ENCODE results near the gene LRRC8E.

LRRC8E gene

DNA sequence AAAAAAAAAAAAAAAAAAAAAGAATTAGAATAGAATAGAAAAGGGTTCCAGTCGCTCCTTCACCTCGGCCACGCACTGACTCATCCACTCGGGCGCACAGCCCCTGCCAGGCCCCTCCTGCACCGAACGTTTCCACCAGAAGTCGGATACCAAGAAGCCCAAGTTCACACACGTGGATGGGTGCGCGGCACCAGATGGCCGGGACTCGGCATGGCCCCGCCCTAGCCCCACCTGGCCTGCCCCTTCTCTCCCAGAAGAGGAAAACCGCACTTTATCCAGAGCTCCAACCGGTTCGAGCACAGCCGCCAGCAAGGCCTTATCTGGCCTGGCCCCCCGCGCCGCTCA lies 20.0 kb upstream of the LRRC8E start:
- no peak for DNase-seq (ENCODE audit: low read depth)

DNA sequence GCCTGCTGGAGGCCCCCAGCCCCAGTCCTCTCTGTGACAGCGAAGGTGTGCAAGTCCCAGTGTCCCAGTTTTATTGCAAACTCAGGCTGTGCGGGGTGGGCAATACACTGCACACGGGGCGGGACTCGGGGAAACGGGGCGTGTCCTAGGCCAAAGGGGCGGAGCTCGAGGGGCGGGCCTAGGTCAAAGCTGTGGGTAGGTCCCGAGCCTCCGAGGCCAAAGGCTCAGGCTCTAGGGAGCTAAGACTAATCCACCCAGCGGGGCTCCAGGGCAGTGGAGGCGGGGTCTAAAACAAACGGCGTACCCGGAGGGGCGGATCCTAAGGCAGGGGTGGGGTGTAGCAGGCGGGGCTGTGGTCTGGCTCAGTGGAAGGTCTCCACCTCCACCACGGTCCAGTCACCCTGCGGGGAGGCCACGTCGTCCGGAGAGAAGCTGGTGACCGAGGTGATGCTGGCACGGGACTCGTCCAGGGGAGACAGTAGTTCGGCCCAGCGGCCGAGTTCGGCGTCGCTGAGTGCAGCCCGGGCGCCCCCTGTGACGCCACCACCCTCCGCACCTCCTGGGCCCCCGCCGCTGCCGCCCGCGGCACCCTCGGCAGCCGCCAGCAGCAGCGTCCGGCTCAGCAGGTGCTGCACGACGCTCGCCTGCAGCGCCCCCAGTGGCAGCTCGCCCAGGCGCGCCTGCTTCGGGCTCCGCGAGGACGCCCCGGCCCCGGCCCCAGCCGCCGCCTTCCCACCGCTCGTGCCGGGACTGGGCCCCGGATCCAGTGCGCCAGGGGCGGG lies 19.4 kb upstream of the LRRC8E start:
- DNase-seq (ENCODE audit: low read depth), result peak; percentile 55

DNA sequence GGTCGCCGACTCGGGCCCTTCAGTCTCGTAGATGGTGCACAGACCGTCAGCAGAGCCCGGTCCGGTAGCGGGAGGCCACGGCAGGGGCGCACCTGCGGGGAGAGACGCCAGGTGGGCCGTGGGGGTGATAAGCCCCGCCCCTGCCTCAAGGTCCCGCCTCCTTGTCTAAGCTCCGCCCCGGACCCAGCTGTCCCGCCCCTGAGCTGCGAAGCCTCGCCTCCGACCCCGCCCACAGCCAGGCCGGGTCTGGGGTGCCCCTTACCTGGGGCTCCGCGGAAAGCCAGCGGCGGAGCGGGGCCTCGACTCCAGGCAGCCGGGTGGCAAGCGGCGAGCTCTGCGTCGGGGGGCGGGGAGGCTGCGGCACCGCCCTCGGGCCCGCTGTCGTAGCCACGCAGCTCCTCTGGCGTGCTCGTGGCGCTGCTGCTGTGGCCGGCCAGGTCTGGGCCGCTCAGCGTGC lies 18.8 kb upstream of the LRRC8E start:
- DNase-seq (ENCODE audit: low read depth), result peak; percentile 35

GRCh38 chr19:7869910-7870511 lies 18.3 kb upstream of the LRRC8E start:
- no peak for DNase-seq (ENCODE audit: low read depth)

- DNase-seq (ENCODE audit: low read depth), result peak; percentile 43
These were observed 17.5 kb upstream of the LRRC8E start for GRCh38 chr19:7870571-7871436.

DNA sequence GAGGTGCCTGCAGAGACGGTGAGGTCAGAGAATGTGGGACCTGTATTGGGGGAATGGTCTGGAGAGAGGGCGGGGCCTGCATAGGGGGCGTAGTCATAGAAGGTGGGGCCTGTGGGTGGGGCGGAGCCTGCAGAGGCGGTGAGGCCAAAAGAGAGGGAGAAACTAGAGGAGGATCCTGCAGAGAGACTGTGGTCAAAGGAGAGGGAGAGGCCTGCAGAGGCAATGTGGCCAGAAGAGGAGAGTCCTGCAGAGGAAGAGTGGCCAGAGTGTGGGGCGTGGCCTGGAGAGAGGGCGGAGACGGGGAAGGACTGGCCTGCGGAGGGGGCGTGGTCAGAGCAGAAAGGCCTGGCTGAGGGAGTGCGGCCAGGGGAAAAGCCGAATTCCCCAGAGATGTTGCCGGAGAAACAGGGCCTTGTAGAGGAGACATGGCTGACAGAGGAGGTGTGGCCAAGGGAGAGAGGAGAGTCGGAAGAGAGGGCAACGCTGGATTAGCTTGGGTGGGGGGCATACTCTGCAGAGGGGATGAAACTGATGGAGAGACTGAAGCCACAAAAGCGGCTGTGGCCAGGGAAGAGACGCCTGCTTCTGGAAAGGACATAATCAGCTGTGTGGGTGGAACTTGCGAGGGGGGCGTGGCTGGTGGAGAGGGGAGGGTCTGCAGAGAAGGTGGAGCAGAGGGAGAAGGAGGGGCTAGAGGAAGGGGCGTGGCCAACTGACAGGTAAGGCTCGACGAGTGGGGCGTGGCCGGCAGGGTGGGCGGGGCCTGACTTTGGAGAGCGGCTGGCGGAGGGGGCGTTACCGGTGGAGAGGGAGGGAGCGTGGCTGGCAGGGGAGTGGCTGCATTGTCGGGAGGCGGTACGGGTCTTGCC lies 16.6 kb upstream of the LRRC8E start:
- DNase-seq (ENCODE audit: low read depth), result peak; percentile 92

DNA sequence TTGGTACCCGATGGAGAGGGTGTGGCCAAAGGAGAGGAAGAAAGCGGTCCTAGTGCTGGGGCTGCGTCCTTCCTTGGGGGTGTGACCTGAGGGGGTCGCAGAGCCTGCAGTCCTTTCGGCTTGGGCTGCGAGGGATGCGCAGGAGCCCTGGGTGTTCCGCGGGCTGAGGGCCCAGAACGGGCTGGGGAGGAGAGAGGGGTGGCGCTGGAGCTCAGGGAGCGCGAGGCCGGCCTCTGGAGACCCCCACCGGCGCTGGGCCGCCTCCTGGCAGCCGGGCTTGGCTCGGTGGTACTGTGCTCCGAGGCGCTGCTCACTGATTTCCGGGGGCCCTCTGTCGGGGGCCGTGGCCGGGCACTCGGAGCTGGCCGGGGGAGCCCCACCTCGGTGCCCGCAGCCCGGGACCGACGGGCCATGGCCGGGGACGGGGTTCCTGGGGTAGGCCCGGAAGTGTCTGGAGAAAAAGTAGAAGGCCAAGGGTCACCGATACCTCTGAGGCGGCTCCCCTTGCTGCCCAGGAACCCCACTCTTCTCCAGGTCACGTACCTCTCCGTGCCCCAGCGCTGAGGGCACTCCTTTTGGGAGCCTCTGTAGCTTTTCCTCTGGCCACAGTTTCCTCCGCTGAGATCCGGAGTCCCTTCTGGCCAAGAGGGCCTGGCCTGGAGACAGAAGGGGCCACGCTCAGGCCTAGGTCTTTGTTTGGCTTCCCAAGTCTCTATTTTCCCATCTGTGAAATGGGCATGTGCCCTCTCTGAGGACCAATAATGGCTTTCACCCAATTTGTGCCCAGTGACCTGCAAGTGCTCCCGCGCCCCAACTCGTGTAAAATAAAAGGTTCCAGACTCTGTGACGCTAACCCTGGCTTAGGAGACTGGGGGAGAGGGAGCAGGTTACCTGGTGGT lies 15.8 kb upstream of the LRRC8E start:
- DNase-seq (ENCODE audit: low read depth), result no peak

- no peak for DNase-seq (ENCODE audit: low read depth)
These were observed 14.8 kb upstream of the LRRC8E start for GRCh38 chr19:7873304-7874075.

DNA sequence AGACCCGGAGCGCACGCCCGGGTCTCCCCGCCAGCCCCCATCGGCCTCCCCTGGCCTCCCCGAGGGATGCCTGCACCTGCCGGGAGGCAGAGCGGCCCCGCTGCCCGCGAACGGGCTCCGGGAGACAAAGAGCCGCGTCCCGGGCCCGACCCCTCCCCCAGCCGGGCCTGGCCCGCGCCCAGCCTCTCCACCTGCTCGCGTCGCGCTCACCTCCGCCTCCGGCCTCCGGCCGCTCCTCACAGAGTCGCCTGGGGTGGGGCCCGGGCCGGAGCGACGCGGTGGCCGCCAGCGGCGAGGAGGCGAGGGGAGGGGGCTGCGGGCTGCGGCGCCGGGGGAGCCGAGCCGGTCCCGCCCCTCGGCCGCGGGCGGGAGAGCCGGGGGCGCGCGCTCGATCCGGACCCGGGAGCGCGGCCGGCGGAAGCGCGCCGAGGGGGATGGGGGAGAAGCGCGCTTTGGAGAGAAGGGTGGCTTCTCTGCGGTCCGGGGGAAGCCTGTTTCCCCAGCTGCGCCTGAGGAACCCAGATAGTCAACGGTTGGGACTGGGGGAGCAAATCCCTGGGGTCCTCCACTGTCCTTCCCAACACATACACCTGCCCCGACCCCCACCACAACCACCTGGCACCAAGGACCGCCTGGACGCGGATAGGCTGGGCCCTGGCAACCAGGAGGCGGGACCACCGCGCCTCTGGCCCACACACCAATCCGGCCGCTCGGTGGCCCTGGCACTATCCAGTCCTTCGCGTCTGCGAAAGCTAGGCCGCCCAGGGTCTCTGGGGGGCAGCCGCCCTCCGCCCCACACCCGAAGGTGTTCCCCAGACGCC lies 14.0 kb upstream of the LRRC8E start, which contains the start of gene PRR36:
TSS of gene PRR36 (minus strand) at position 315 of the 821 bp plus-strand sequence. CDS start 701 bp downstream, outside the sequence.
- DNase-seq (ENCODE audit: low read depth), result no peak

DNA sequence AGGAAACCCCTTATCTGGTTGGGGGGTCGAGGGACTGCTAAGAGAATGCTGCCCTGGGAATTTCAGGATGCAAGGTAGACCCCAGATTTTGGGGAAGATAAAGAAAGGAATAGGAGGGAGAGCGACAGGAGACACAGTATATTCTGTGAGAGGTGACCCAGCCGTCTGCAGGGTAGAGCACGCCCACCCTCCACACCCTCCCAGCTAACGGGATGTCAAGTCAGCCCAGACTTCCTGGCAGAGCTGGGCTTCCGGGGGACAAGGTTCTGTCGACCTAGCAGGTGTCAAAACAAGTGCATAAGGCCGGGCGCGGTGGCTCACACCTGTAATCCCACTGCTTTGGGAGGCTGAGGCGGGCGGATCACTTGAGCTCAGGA lies 13.4 kb upstream of the LRRC8E start:
- no peak for DNase-seq (ENCODE audit: low read depth)

GRCh38 chr19:7877249-7877836 lies 11.0 kb upstream of the LRRC8E start:
- no peak for DNase-seq (ENCODE audit: low read depth)

DNA sequence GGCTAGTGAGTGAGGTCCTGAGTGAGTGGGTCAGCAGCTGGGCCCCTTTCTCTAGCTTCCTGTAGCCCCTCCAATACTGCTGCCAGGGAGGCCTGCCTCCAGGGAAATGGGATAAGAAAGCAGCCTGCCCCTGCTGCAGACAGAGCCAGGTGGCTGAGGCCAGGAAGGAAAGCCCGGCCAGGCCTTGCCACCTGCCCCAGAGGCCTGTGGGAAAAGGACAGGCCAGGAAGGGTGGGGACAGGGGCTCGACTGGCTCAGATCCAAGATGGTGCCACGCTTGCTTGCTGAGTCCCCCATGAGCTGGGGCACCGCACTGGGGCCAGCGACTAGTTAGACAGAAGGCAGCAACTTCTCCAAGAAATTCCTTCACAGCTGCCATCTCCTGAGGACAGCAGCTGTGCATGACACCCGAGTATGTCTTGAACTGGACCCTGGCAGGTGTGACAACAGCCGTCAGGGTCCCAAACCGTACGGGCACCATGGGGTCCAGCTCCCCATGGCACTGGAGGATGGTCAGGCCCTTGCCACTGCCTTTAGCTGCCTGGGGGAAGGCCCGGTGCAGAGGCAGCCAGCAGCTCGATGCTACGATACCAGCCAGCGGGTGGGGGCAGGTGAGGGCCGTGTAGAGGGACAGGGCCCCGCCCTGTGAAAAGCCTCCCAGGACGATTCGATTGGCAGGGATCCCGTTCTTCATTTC lies 9.1 kb upstream of the LRRC8E start:
- DNase-seq (ENCODE audit: low read depth), result no peak

DNA sequence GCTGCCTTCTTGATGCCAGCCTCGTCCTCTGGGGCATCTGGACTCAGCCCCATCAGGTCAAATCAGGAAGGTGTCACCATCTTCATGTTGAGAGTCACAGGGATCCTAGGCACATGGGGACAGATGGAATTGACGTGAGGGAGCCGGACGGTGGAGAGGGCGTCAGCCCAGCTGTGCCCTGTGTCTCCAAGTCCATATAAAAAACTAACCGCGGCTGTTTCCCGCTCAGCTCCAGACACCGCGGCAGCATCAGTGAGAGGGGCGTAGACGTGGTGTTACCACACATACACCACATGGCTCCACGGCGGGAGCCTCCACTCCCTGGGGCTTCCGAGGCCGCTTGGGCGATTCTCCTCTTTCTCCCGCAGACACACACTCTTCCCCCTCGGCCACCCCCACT lies 8.5 kb upstream of the LRRC8E start:
- no peak for DNase-seq (ENCODE audit: low read depth)

DNA sequence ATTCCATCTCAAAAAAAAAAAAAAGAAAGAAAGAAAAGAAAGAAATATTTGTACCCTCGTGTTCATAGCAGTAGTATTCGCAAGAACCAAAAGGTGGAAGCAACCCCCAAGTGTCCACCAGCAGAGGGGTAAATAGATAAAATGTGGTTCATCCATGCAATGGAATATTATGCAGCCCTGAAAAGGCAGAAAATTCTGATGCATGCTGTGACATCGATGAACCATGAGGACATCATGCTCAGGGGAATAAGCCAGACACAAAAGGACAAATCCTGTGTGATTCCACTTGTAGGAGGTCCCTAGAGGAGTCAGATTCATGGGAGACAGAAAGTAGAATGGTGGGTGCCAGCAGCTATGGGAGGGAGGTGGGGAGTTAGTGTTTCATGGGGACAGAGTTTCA lies 6.4 kb upstream of the LRRC8E start:
- no peak for DNase-seq (ENCODE audit: low read depth)

GRCh38 chr19:7883105-7883504 lies 5.2 kb upstream of the LRRC8E start:
- no peak for DNase-seq (ENCODE audit: low read depth)

DNA sequence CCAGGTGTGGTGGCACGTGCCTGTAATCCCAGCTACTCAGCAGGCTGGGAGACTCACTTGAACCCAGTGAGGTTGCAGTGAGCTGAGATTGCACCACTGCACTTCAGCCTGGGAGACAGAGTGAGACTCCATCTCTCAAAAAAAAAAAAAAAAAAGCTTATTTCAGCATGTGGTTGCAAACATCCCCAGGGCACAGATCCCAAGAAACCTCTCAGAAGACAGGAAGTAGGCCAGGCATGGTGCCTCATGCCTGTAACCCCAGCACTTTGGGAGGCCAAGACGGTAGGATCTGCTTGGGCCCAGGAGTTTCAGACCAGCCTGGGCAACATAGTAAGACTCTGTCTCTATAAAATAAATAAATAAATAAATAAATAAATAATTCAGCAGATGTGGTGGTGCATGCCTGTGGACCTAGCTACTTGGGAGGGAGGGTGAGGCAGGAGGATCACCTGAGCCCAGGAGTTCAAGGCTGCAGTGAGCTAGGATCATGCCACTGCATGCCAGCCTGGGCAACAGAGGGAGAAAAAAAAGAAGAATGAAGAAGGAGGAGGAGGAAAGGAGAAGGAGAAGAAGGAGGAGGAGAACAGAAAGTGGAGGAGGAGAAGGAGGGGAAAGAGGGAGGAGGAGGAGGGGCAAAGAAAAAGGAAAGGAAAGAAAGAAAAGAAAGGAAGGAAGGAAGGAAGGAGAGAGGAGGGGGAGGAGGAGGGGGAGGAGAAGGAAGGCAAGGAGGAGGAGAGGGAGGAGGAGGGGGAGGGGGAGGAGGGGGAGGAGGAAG lies 4.3 kb upstream of the LRRC8E start:
- DNase-seq (ENCODE audit: low read depth), result peak; percentile 30

DNA sequence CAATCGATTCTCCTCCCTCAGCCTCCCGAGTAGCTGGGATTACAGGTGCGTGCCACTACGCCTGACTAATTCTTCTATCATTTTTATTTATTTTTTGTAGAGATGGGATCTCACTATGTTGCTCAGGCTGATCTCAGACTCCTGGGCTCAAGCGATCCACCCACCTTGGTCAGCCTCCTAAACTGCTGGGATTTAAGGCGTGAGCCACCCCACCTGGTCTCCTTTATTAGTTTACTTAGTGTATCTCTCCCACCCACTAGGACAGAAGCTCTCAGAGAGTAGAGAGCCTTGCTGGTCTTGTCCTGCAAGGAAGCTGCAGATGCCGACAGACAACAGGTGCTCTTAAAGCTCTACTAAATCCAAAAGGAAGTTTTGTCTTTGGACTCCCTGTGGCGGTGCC lies 2.5 kb upstream of the LRRC8E start:
- DNase-seq (ENCODE audit: low read depth), result no peak
